ENCODE results near the gene TAF5L.

GRCh38 chr1:229572286-229572685 lies 53.6 kb downstream of the TAF5L start:
- TF ChIP-seq CTCF (IDR thresholded peaks at IDR 0.05) = no peak
- TF ChIP-seq POLR2A (IDR thresholded peaks at IDR 0.05) = no peak
